Testis (tissue), 3 donors: ENCODE results near the gene DHX57. TPM values are rescaled to one million over a fixed set of nuclear protein-coding genes. Genes with fewer than 3 reads are reported as not detected.

ENCODE experiments used
- DNase-seq: peaks from one replicate; pipeline ENCODE4 v3.0.0-alpha.2; 2019
- H3K27ac ChIP-seq, 2 donors: fragments of 200-600 bp; sonication (generic); one replicate each; pipeline ENCODE4 v1.5.1; 2019
- H3K27me3 ChIP-seq: fragments of 200-600 bp; sonication (generic); one replicate; pipeline ENCODE4 v1.5.1; 2019
- H3K36me3 ChIP-seq: fragments of 200-600 bp; sonication (generic); one replicate; pipeline ENCODE4 v1.5.1; 2017; ENCODE audit warnings: low read depth; ENCODE audit errors: missing control alignments
- H3K4me1 ChIP-seq: fragments of 200-600 bp; sonication (generic); one replicate; pipeline ENCODE4 v1.5.1; 2019
- H3K4me3 ChIP-seq, 2 donors: fragments of 200-600 bp; sonication (generic); one replicate each; pipeline ENCODE4 v1.5.1; 2017 to 2019
- H3K9me3 ChIP-seq: fragments of 200-600 bp; sonication (generic); one replicate; pipeline ENCODE4 v1.5.1; 2017
- POLR2A ChIP-seq: fragments of 450-650 bp; IDR thresholded peaks from one replicate; pipeline ENCODE4 v1.6.1; 2017; ENCODE audit warnings: antibody characterized with exemption, mild to moderate bottlenecking, moderate library complexity
- WGBS, 2 donors: methylation state at CpG; one replicate each; pipeline ENCODE4 v1.1.5; 2018; 5-methylcytosine and 5-hydroxymethylcytosine counted together
- intact Hi-C: fragments of 100-400 bp; cut with DNase I; formaldehyde crosslinking; loops from one replicate; pipeline ENCODE4 v1.15.1; 2023; ENCODE audit warnings: low total_unique reads
- polyA plus RNA-seq: library from polyadenylated mRNA; stranded (reverse); fragments of 350-450 nt; fragmentation: Illumina TruSeq; extraction: RNeasy Lipid Tissue Mini Kit (QIAGEN cat#74804); gene quantifications from one replicate; pipeline ENCODE4 v1.2.3, GENCODE V29; 2014; ENCODE audit warnings: low read depth, low replicate concordance; ENCODE audit not compliant: insufficient read depth
- small RNA-seq, 2 donors: library from RNA; depleted of rRNA; stranded (forward); fragments of <200 nt; gene quantifications; one replicate each; pipeline ENCODE3, GENCODE V24; 2016
- total RNA-seq, 2 donors: library from RNA; depleted of rRNA; stranded (reverse); fragments of >200 nt; gene quantifications; one replicate each; pipeline ENCODE4 v1.2.3, GENCODE V29; 2016
- TF ChIP-seq, protein P1 (sequence below), 3 experiments: fragments of 450-650 bp in 2 of 3; fragments of 200-600 bp in 1 of 3; sonication (generic) in 1 of 3; IDR thresholded peaks; one replicate each; pipeline ENCODE4 v1.5.1; 2016 to 2019; ENCODE audit warnings: antibody characterized with exemption in 3 of 3, mild to moderate bottlenecking in 2 of 3, moderate library complexity in 1 of 3

The DHX57 gene
- total and polyA plus RNA-seq, 3 donors from 2014 or later, result 36.8 to 74.2 (median 63.7) TPM

DNA sequence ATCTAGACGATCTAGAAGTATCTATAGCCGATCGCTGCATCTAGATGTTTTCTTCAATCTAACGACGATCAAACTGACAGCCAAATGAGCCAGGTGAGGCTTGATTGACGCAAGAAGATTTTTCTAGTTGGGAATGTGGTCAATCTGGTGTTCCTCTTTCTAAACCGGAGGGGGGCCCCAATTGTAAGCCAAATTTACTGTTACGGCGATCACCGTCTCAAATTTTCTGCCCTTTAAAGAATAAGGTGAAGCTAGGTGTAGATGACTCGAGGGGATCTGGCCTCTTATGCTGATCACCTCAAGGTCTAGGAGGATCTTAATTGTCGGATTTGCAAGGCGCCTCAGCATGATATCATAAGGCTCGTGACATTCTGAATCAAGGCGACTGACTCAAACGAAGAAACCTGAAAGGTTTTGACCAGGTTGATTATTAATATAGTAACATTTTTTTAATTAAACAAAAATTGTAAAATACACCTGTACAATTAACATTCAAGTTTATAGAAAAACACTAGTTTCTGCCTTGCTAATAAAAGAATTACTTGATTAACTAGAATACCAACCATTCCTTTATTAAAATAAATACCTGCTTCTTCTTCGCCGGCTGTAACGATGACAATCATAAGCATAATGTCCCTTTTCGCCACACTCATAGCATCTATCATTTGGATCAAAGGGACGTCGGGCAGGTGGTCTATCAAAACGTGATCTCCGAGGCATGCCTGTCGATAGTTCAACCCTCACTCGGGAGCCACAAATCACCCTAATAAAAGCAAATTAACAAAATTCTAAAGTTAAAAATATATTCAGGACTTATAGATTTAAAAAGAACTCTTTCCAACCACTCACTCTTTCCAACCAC, 126.6 kb downstream of the DHX57 start:
- TF ChIP-seq POLR2A, result no peak
- TF ChIP-seq, protein P1, sequence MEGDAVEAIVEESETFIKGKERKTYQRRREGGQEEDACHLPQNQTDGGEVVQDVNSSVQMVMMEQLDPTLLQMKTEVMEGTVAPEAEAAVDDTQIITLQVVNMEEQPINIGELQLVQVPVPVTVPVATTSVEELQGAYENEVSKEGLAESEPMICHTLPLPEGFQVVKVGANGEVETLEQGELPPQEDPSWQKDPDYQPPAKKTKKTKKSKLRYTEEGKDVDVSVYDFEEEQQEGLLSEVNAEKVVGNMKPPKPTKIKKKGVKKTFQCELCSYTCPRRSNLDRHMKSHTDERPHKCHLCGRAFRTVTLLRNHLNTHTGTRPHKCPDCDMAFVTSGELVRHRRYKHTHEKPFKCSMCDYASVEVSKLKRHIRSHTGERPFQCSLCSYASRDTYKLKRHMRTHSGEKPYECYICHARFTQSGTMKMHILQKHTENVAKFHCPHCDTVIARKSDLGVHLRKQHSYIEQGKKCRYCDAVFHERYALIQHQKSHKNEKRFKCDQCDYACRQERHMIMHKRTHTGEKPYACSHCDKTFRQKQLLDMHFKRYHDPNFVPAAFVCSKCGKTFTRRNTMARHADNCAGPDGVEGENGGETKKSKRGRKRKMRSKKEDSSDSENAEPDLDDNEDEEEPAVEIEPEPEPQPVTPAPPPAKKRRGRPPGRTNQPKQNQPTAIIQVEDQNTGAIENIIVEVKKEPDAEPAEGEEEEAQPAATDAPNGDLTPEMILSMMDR (IDR thresholded peaks at IDR 0.05), result no peak
- peaks cover 28% of the 10 kb centered on the region for H3K4me1 ChIP-seq
- no peak for DNase-seq
- H3K36me3 ChIP-seq, result no peaks in the 10 kb centered on the region
- 45 to 55% methylated on average over 26 of the region's 26 CpGs for WGBS, 2 donors
- no peak overlapping the region for H3K27ac ChIP-seq
- intact Hi-C loops, result no loop called here
- H3K27me3 ChIP-seq, result no peaks in the 10 kb centered on the region
- peak overlapping the region; percentile 86 to 88 for H3K4me3 ChIP-seq
- H3K9me3 ChIP-seq, result no peaks in the 10 kb centered on the region

DNA sequence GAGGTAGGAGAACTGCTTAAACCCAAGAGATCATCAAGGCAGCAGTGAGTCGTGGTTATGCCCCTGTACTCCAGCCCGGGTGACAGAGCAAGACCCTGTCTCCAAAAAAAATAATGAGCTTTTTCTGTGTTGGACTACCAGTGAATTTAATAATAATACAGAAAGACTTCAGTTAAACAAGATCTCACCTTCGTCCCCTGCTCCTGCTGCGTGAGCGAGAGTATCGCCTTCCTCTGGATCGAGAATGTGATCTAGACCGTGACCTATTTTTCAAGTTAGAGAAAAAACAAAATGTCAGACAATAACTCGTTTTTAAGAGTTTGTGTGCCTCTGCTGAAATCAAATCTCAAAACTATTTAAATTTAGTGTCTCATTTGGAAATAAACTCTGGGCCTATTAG, 127.3 kb downstream of the DHX57 start:
- 75 to 82% methylated on average over 9 of the region's 9 CpGs for WGBS, 2 donors
- Histone ChIP-seq H3K36me3 (no peaks in the 10 kb centered on the region), H3K4me3 (no peak overlapping the region), H3K27ac (peak overlapping the region in 1 of 2 donors; percentile 9), H3K4me1 (peaks cover 28% of the 10 kb centered on the region), H3K9me3 (no peaks in the 10 kb centered on the region), H3K27me3 (no peaks in the 10 kb centered on the region)
- no peak for DNase-seq
- TF ChIP-seq POLR2A, result no peak
- TF ChIP-seq, protein P1 (IDR thresholded peaks at IDR 0.05), result no peak
- intact Hi-C loops, result no loop called here

DNA sequence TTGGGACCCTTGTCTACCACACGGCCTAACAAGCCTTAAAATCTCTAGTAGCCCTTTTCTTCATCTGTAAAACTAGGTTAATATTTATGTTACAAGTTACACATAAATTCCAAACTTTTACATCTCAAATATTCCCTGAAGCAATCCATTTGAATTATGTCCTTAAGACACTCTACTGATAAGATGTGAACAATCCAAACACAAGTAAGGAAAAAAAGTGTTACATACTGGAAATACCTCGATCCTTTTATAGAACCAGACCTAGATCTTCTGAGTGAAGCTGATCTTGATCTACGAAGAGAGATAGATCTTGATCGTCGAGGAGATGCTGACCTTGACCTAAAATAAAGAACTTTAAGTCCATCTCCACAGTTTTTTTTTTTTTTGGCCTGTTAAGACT, 127.9 kb downstream of the DHX57 start:
- DNase-seq, result no peak
- Histone ChIP-seq H3K4me3 (no peak overlapping the region), H3K36me3 (no peaks in the 10 kb centered on the region), H3K4me1 (peaks cover 28% of the 10 kb centered on the region), H3K9me3 (no peaks in the 10 kb centered on the region), H3K27ac (peak overlapping the region in 1 of 2 donors; percentile 9), H3K27me3 (no peaks in the 10 kb centered on the region)
- intact Hi-C loops, result no loop called here
- no peak for TF ChIP-seq POLR2A
- TF ChIP-seq, protein P1 (IDR thresholded peaks at IDR 0.05), result no peak
- WGBS, 2 donors, result 30 to 36% methylated on average over 5 of the region's 5 CpGs

Small RNA genes lying within 50 kb of the gene (small RNA-seq; reads per million reads assigned to genes)
- gene RNU6-851P, result 0 reads per million in 2 donors

Other genes starting within 250 kb of the DHX57 start
- 1 to 10 TPM; 8.5 to 9.1 TPM for gene GALM, start 209.8 kb downstream of the DHX57 start, total RNA-seq
- 11.8 TPM for gene GALM, start 209.8 kb downstream of the DHX57 start, polyA plus RNA-seq
- gene SRSF7, start 124.6 kb downstream of the DHX57 start, total RNA-seq, result 100 to 1,000 TPM; 104 to 114 TPM
- gene SRSF7, start 124.6 kb downstream of the DHX57 start, polyA plus RNA-seq, result 169 TPM
- 10 to 100 TPM; 11.6 to 16.4 TPM for gene GEMIN6, start 97.7 kb downstream of the DHX57 start, total RNA-seq
- 43.0 TPM for gene GEMIN6, start 97.7 kb downstream of the DHX57 start, polyA plus RNA-seq
- 100 to 1,000 TPM in 1 of 2 donors, 10 to 100 TPM in 1; 50.5 to 123 TPM for gene MORN2, start within 50 bp of the DHX57 start, total RNA-seq
- 279 TPM for gene MORN2, start within 50 bp of the DHX57 start, polyA plus RNA-seq
- gene ARHGEF33, start 13.9 kb upstream of the DHX57 start, total RNA-seq, result 1 to 10 TPM; 5.9 to 6.2 TPM
- 16.7 TPM for gene ARHGEF33, start 13.9 kb upstream of the DHX57 start, polyA plus RNA-seq
- gene SOS1, start 245.1 kb upstream of the DHX57 start, total RNA-seq, result 10 to 100 TPM; 40.6 to 48.7 TPM
- 27.0 TPM for gene SOS1, start 245.1 kb upstream of the DHX57 start, polyA plus RNA-seq